DOHH2 (cell line): ENCODE measurements around the gene CDX1.

Experiments
- H3F3A ChIP-seq: fragments of 200-600 bp; sonication (generic), shearing (Covaris generic); 2 replicates; pipeline ENCODE4 v1.6.0; 2016; ENCODE audit warnings: antibody characterized with exemption, mild to moderate bottlenecking; ENCODE audit not compliant: control insufficient read depth, insufficient read depth
- H3K27ac ChIP-seq: fragments of 200-600 bp; sonication (generic); 2 replicates; pipeline ENCODE4 v1.5.1; 2014; ENCODE audit warnings: low read depth, mild to moderate bottlenecking, low read length, moderate library complexity
- H3K27me3 ChIP-seq: fragments of 200-600 bp; sonication (generic); 2 replicates; pipeline ENCODE4 v1.6.1; 2014; ENCODE audit warnings: mild to moderate bottlenecking, low read length, mixed read lengths; ENCODE audit not compliant: control insufficient read depth
- H3K36me3 ChIP-seq: fragments of 200-600 bp; sonication (generic); 2 replicates; pipeline ENCODE4 v1.6.1; 2014; ENCODE audit warnings: mild to moderate bottlenecking, low read length, moderate library complexity, mixed read lengths; ENCODE audit not compliant: control insufficient read depth
- H3K4me1 ChIP-seq: fragments of 200-600 bp; sonication (generic); 2 replicates; pipeline ENCODE4 v1.6.1; 2014; ENCODE audit warnings: mild to moderate bottlenecking, low read length, mixed read lengths; ENCODE audit not compliant: control insufficient read depth
- H3K4me2 ChIP-seq: fragments of 200-600 bp; sonication (generic); 2 replicates; pipeline ENCODE4 v1.6.0; 2014; ENCODE audit warnings: mild to moderate bottlenecking, low read length, moderate library complexity
- H3K4me3 ChIP-seq: fragments of 200-600 bp; sonication (generic); 2 replicates; pipeline ENCODE4 v1.5.1; 2014; ENCODE audit warnings: mild to moderate bottlenecking, low read length, mixed read lengths
- H3K79me2 ChIP-seq: fragments of 200-600 bp; sonication (generic); 2 replicates; pipeline ENCODE4 v1.6.1; 2014; ENCODE audit warnings: mild to moderate bottlenecking, low read length, mixed read lengths; ENCODE audit not compliant: control insufficient read depth
- H3K9me2 ChIP-seq: fragments of 200-600 bp; sonication (generic); replicated peaks from 2 replicates; pipeline ENCODE4 v1.6.1; 2014; ENCODE audit warnings: mild to moderate bottlenecking, low read length, mixed read lengths; ENCODE audit not compliant: control insufficient read depth
- H3K9me3 ChIP-seq: fragments of 200-600 bp; sonication (generic); 2 replicates; pipeline ENCODE4 v1.6.1; 2014; ENCODE audit warnings: antibody characterized with exemption, low read length, mixed read lengths; ENCODE audit not compliant: control insufficient read depth, insufficient read depth
- H4K20me1 ChIP-seq: fragments of 200-600 bp; sonication (generic); 2 replicates; pipeline ENCODE4 v1.6.0; 2014; ENCODE audit warnings: low read depth, mild to moderate bottlenecking, antibody characterized with exemption, low read length, moderate library complexity; ENCODE audit not compliant: control insufficient read depth, insufficient read depth
- CTCF ChIP-seq: fragments of 200-600 bp; sonication (generic); IDR thresholded peaks from one replicate; pipeline ENCODE4 v1.5.1; 2014; ENCODE audit warnings: antibody characterized with exemption, mild to moderate bottlenecking, low read depth, low read length; ENCODE audit not compliant: poor library complexity, severe bottlenecking
- EZH2phosphoT487 ChIP-seq: fragments of 200-600 bp; sonication (generic); IDR thresholded peaks from 2 replicates; pipeline ENCODE4 v1.6.1; 2017; ENCODE audit warnings: borderline replicate concordance, mild to moderate bottlenecking, antibody characterized with exemption, low read length, moderate library complexity, mixed read lengths

The CDX1 gene

GRCh38 chr5:150123542-150123941 lies 43.0 kb upstream of the CDX1 start:
- TF ChIP-seq EZH2phosphoT487 (no peak), CTCF (no peak)

GRCh38 chr5:150124111-150124557 lies 42.4 kb upstream of the CDX1 start:
- Histone ChIP-seq H3K79me2 (no peaks in the 10 kb centered on the region), H3K4me2 (no peak overlapping the region), H3K4me3 (no peak overlapping the region), H4K20me1 (no peaks in the 10 kb centered on the region), H3F3A (no peaks in the 10 kb centered on the region), H3K27ac (no peak overlapping the region), H3K9me2 (no peaks in the 10 kb centered on the region), H3K27me3 (no peaks in the 10 kb centered on the region), H3K4me1 (no peaks in the 10 kb centered on the region), H3K9me3 (no peaks in the 10 kb centered on the region), H3K36me3 (no peaks in the 10 kb centered on the region)
- TF ChIP-seq EZH2phosphoT487, result no peak

More at GRCh38 chr5:150123542-150123941, 43.0 kb upstream of the CDX1 start:
- Histone ChIP-seq H3K79me2 (no peaks in the 10 kb centered on the region), H3F3A (no peaks in the 10 kb centered on the region), H3K27ac (no peak overlapping the region), H3K4me1 (no peaks in the 10 kb centered on the region), H3K9me3 (no peaks in the 10 kb centered on the region), H3K27me3 (no peaks in the 10 kb centered on the region), H3K4me3 (no peak overlapping the region), H3K9me2 (no peaks in the 10 kb centered on the region), H3K4me2 (no peak overlapping the region), H3K36me3 (no peaks in the 10 kb centered on the region), H4K20me1 (no peaks in the 10 kb centered on the region)

- Histone ChIP-seq H4K20me1 (no peaks in the 10 kb centered on the region), H3K4me3 (no peak overlapping the region), H3K4me2 (no peak overlapping the region), H3K27me3 (no peaks in the 10 kb centered on the region), H3K36me3 (no peaks in the 10 kb centered on the region), H3K79me2 (no peaks in the 10 kb centered on the region), H3K4me1 (no peaks in the 10 kb centered on the region), H3F3A (no peaks in the 10 kb centered on the region), H3K9me2 (no peaks in the 10 kb centered on the region), H3K27ac (no peak overlapping the region), H3K9me3 (no peaks in the 10 kb centered on the region)
- TF ChIP-seq EZH2phosphoT487 (no peak), CTCF (no peak)
These were observed 42.0 kb upstream of the CDX1 start for GRCh38 chr5:150124596-150124995.

GRCh38 chr5:150125334-150125733 lies 41.2 kb upstream of the CDX1 start:
- no peaks in the 10 kb centered on the region for H3F3A ChIP-seq
- no peak overlapping the region for H3K27ac ChIP-seq
- no peaks in the 10 kb centered on the region for H3K9me2 ChIP-seq
- H3K4me2 ChIP-seq, result no peak overlapping the region
- H3K36me3 ChIP-seq, result no peaks in the 10 kb centered on the region
- no peaks in the 10 kb centered on the region for H3K79me2 ChIP-seq
- no peaks in the 10 kb centered on the region for H3K27me3 ChIP-seq
- H3K9me3 ChIP-seq, result no peaks in the 10 kb centered on the region
- no peak for TF ChIP-seq EZH2phosphoT487
- no peak for TF ChIP-seq CTCF
- H3K4me3 ChIP-seq, result no peak overlapping the region
- H4K20me1 ChIP-seq, result no peaks in the 10 kb centered on the region
- no peaks in the 10 kb centered on the region for H3K4me1 ChIP-seq
